ENCODE data around the gene KIF12. TPM values are rescaled to one million over a fixed set of nuclear protein-coding genes. Genes with fewer than 3 reads are reported as not detected.

The KIF12 gene
- total RNA-seq, 1 donor from 2014 or later: not detected

DNA sequence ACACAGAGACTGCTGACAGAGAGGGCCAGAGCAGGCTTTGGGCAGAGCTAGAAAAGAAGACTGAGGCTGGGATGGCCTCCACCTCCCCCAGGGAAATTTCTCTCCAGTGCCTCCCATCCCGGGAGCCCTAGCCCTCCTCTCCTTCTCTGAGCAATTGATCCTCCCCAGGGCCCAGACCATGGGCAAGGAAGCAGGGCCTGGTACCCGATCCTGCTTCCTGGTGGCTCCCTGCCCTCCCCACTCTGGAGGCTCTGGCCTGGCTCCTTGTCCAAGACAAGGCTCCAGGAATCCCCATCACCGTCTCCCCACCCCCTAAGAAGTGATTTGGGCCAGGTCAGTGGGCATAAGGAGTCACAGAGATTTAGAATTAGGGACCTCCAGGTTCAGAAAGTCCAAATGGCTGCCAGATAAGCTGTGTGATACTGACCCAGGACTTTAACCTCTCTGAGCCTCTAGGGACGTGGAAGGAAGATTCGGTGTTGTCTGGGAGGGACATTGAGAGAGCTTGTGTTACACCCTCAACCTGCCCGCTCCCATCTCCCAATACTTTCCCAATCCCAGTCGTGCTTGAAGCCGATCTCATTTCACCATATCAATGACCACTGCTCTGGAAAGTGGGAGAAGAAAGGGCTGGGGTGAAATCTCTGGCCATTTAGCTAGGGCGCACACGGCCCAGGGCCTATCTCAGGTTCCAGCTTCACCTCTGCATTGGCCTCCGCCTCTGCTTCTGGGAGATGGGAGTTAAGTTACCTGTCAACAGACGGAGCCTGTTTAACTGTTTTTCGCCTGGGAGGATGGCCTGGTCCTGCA lies 25.8 kb upstream of the KIF12 start:
- intact Hi-C loops (cut with micrococcal nuclease): no loop called here
- ATAC-seq (no peak), DNase-seq (no peak)

DNA sequence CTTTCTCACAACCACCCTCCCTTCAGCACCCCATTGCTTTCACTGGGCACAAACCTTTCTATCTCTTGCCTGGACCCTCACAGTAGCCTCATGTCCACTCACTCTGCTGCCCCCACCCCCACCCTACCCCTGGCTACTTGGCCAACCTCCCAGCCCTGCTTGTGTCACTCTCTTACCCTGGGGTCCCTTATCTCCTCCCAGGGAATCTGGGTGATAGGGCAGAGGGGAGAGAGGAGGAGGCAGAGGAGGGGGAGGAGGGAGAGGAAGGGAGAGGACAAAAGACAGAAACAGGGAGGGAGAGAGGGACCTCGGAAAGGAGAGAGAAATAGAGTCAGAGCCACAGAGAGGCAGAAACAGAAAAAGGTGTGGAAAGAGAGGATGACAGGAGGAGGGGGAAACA lies 25.0 kb upstream of the KIF12 start:
- DNase-seq (no peak), ATAC-seq (peak; percentile 80)
- intact Hi-C loops (cut with micrococcal nuclease): no loop called here

DNA sequence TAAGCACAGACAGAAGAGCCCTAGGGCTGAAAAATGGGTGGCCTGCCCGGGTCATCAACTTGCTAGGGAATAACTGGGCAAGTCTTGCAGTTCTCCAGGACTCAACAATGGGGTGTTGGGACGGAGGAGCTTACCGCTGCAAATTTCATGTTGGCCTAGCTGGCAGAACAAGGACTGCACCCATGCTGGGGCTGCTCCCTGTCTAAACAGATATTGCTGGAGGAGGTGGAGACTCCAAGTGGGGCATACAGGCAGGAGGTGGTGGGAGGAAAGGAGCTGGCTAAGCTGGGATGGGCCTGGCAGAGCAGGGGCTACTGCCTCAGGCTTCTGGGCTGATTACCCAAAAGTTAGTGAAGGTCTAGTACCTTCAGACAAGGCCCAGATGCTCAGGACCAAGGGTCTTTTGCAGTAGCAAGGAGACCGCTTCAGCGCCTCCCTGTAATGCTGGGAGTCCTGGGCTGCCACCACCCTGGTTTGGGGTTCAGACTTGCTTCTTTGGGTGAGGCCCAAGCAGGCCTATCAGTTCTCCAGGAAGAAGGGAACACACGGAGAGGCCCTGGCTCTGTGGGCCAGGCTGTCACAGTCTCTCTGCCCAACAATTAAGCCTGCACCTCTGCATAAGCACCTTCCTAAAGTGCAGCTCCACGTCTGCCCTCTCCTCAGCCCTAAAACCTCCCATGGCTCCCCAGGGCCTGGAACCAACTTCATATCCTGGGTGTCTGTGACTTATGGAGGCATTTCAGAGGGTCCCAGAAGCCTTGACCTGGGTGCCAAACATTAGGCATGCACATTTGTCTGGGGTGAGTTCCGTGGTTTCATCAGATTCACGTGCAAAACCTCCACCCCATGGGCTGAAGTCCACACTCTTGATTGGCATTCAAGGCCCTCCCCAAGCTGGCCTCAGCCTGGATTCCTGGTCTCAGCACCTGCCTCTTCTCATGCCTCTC lies 24.2 kb upstream of the KIF12 start:
- no peak for ATAC-seq
- intact Hi-C loops (cut with micrococcal nuclease): no loop called here
- DNase-seq: no peak

DNA sequence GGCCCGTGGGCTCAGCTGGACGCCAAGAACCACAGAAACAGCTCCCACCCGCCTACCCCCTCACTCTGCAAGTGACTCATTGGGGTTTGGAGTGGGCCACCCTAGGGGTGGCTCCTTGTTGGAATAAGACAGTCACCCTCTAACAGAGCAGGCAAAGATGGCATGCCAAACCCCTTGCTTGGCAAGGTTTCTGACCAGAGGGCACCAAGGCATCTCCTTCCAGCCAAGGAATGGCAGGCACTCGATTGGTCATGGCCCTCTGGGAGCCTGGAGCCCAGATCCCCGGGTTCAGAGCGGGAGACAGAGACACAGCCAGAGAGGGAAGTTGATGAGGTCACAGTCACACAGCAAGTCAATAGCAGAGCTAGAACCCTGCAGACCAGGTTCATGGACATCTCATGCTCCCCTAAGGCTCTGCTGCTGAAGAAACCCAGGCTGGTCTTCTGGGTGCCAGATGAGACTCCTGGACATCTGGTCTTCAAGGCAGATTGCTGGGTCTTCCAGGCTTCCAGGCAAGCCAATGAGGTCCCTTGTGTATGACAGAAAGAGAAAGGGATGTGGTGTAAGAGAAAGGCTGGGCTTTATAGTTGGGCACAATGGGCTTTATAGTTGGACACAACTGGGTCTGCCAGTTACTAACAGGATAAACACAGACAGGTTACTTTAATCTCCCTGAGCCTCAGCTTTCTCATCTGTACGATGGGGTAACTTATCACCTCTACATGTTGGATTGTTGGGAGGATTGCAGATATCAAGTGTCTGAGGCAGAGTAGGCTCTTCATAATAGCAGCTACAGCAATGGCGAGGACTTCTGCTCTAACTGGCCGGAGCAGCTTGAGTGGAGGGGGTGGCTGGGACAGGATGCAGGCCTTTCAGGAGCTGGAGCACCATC lies 23.3 kb upstream of the KIF12 start:
- ATAC-seq (no peak), DNase-seq (no peak)
- intact Hi-C loops (cut with micrococcal nuclease): no loop called here

DNA sequence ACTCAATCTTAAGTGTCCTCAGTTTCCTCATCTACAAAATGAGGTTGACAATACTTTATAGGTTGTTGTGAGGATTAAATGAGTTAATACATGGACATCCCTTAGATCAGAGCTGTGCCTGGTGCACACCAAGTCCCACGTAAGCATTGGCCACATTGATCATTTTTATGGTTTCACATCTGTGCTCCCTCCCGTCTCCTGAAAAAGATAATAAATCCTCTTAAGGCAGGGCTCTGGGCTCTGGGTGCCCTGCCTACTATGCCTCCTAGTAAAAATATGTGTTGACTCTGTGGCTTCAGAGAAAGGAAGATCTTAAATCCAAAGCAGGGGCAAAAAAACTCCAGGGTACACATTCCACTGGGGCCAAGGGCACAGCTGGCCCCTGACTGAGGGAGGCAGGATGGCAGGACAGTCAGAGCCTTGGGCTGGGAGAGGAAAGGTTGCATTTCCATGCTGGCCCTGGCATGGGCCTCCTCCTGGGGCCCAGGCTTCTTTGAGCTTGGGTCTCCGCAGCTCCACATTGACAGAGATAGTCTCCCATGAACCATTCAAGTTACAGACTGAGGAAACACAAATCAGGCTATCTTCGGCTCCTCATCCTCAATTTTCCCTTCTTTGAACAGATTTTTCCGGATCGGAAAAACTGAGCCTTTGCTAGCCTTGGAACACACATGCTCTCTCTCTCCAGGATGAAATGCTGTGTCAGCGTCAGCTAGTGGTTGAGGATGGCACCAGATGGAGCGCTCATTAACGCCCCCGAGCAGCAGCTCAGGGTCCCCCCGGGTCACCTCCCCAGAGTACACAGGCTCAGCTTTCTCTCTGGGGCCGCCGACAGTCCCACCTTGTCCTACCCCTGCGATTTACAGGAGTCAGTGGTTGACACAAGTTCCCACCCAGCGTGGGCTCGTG lies 22.4 kb upstream of the KIF12 start:
- no peak for ATAC-seq
- DNase-seq: no peak
- intact Hi-C loops (cut with micrococcal nuclease): no loop called here

DNA sequence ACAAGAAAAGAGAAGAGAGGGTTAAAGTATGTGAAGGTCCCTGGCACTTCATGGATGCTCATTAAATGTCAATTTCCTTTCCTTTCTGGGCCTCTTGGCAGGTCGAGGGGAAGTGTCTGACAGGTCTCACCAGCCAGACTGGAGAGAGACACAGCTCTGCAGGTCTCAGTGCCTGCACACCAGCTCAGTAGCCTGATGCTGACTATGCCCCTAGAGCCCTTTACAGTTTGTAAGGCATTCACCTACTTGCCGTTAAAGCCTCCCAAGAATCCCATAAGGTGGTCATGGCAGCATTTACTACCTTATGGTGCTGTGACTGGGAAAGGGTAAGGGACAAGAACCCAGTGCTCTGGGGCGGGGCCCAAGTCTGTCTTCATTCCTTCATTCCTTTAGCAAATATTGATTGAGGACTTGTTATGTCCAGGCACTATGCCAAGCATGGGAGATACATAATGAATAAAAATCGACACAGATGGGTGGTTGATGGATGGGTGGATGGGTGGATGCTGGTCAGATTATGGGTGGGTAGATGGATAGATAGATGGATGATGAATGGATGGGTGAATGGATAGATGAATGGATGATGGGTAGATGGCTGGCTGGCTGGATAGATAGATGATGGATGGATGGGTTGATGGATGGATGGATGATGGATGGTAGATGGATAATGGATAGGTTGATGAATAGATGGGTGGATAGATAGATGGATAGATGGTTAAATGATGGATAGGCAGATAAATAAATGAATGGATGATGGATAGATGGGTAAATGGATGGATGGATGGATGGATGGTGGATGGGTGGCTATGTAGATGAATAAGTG lies 21.3 kb upstream of the KIF12 start:
- DNase-seq (no peak), ATAC-seq (no peak)
- intact Hi-C loops (cut with micrococcal nuclease): no loop called here

DNA sequence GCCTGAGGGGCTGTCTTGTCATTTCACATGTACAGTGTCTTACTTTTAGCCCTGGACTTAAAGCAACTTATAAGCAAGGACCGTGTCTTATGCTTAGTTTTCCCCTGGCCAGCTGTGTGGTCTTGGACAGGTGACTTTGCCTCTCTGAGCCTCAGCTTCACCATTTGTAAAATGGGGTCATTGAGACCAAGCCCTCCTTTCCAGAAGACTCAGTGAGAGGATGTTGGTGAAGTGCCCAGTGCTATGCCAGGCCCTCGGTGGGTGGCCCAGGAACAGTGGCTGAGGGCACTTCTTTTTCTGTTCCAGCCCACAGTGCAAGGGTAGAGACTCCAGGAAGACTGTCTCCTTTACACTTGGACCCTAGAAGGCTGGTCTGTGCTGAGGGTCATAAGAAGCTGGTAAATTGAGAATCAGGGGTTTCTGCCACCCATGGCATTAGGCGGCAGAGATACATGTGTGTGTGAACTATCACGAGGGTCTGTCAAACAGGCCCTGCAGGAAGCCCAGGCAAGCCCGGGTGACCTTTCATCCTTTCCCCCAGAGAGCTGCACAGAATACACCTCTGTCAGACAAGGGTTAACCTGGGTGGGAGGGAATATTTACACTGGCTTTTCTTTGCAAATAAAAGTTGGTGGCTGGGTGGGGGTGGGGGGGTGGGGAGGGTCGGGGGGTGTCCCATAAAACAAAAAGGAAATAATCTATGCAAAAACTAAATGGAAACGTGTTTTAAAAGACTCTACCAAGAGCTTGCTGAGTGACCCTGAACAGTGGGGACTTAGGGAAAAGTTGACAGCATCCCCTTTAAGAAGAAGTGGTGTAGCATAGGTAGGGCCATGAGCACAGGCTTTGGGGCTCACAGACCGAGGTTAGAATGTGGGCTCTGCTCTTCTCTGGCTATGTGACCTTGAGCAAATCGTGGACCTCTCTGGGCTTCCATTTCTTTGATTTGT lies 20.4 kb upstream of the KIF12 start:
- ATAC-seq (no peak), DNase-seq (no peak)
- intact Hi-C loops (cut with micrococcal nuclease): no loop called here

DNA sequence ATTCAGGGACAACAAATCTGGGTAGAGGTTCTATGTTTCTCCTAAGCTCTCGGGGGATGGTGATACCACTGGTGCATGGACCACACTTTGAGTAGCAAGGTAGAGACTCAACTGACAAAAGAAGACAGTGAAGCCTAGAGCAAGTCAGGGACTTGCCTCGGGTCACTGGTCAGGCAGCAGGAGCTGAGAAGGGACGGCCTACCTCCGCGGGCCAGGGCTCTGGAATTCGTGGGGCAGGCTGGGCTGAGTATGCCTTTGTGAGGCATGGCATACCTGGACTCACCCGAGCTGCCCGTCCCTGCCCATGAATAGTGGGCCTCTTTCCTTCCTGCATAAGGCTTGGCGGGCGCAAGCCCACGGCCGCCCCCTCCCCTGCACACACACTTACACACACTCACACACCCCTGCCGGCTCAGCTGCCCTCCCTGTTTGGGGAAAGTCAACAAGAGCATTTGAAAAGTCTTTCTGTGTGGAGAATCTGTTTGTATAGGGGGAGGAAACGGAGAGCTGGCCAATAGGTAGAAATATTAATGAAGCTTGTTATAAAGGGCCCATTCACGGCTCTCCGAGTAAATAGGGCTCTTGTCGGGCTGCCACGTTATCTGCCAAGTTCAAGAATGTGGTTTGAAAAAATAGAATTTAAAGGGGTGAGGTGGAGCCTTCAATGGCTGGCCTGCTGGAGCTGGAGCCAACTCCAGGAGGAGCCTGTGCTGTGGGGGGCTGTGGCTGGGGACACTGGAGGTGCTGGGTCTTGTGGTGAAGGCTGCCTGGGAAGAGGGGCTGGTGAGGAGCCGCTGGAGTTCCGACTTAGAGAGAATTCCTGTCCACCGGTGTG lies 19.1 kb upstream of the KIF12 start:
- DNase-seq (no peak), ATAC-seq (no peak)
- intact Hi-C loops (cut with micrococcal nuclease): no loop called here

DNA sequence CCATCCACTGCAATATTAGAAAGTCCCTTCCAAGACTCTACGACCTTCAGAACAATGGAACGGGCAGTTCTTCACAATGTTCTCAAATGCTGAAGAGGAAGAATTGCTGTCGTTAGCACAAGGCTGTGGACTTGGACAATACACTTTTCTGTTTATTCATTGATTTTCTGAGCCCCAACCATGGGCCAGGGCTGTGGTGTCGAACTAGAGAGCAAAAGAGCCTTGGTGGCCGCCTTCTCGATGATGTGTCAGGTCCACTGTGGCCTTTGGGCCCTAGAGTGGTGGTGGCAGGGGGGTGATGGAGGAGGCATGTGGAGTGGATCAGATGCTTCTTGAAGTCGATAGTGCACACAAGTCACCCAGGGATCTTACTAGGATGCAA lies 18.5 kb upstream of the KIF12 start:
- ATAC-seq (no peak), DNase-seq (no peak)
- intact Hi-C loops (cut with micrococcal nuclease): no loop called here

DNA sequence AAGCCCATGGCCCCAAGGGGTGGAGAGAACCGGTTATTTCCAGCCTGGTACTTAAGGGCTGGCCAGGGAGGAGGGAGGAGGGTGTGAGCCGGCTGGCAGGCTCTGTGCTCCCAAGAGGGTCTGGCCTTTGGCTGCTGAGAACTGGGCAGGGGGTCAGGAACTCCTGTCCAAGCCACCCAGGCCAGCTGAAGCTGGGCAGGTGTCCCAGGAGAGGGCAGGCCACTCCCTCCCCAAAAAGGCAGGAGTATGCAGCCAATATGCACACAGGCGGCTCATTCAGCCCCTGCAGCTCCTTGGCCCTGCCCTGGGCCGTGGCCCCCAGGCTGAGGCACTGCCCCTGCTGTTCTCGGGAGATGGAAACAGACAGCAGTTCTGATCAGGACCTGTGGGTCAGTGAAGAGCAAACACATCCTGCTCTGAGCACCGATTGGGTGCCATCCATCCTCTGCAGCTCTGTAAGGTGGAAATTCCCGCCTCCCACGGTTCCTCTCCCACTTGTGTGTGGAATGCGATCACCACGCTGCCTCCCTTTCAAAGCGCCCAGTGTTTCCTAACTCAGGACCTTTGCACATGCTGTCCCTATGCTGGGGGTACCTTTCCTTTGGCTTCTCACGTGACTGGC lies 17.1 kb upstream of the KIF12 start:
- intact Hi-C loops (cut with micrococcal nuclease): no loop called here
- ATAC-seq: peak; percentile 28
- DNase-seq: peak; percentile 49

DNA sequence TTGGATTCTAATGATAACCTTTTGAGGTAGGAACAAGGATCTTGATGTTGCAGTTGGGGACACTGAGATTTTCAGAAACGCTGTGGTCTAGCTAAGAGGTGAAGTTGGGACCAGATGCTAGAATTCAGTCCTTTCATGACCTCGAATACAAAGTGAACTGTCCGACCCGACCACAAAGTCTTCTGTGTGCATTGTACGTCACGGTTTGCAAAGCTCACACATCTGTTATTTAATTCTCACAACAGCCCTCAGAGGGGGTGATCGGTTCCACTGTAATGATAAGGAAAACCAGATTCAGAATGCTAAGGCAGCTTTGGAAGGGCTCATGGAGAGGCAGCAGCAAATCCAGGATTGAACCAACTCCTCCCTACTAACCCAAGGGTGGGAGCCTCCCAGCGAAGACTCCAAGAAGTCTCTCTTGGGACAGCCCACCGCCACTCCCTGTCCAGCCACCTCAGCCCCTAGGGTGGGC lies 16.6 kb upstream of the KIF12 start:
- ATAC-seq: peak; percentile 18
- DNase-seq: no peak
- intact Hi-C loops (cut with micrococcal nuclease): no loop called here

DNA sequence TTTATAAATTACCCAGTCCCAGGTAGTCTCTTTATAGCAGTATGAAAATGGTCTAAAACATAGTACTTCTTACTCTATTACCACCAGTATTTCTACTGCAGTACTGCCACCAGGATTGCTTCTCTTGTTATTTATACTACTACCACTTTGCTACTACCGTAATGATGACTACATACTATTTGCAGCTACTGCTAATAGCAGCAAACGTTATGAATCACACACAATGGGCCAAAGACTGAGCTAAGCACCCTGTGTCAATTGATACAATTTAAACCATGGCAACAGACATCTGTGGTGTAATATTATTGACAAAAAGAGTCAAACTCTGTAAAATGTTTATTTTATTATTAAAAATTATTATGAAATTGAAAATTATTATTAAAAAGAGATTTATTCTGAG lies 15.3 kb upstream of the KIF12 start:
- no peak for DNase-seq
- intact Hi-C loops (cut with micrococcal nuclease): no loop called here
- ATAC-seq: no peak

DNA sequence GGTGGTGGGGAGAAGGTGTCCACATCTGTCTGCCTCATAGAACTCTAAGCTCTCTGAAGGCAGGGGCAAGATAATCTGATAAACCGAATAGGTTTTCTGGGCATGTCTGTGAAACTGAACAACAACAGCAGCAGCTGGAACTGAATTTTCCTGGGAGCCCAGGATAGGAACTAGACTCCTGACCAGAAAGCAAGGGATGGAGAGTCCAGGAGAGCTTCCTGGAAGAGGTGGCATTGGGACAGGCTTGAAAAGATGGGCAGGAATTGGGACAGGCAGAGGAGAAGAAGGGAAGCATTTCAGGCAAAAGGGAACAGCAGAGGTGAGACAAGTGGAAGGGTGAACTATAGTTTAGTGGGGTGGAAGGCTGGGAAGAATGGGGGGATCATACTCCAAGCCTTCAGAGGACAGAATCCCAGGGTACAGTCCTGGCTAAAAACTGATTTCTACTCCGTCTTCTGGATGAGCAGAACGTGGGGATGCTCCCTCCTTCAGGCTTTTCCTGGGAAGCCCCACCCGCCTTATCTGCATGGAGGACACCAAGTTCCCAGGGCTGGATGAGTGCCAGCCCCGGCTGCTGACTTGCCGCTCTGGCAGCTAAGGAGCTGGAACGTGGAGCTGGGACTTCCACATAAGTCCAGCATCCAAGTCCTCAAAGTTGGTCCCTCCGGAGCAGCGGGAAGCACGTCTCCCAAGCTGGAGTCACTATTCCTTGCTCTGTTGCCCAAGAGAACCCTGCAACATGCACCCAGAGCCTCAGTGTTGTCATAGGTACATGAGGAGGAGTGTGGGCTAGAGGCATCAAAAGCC lies 13.9 kb upstream of the KIF12 start:
- ATAC-seq: peak; percentile 86
- intact Hi-C loops (cut with micrococcal nuclease): no loop called here
- peak; percentile 93 for DNase-seq

DNA sequence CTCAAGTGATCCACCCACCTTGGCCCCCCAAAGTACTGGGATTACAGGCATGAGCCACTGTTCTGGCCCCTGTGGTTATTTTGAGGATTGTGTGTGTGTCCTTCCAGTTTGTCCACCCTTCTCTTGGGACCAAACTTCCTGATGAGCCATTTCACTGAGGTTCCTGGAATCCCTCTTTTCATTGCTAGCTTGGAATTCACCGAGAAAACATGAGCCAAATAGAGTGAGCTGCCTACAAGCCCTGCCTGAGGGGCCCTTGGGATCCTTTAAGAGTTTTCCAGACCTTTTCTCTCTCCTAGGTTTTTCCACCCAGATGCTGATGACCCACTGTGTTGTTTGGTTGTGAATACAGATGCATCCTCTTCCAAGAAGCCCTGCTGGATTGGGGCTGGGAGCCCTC lies 13.2 kb upstream of the KIF12 start:
- DNase-seq: no peak
- intact Hi-C loops (cut with micrococcal nuclease): no loop called here
- ATAC-seq: peak; percentile 53
